NCI-H2171 treated with DMSO at 0.1 percent for 48 hours (cell line): ENCODE data around the gene EEIG1.

Source experiments
- DNase-seq: peaks from one replicate; lab custom pipeline; 2025; lab: John Stamatoyannopoulos, UW

EEIG1 gene

DNA sequence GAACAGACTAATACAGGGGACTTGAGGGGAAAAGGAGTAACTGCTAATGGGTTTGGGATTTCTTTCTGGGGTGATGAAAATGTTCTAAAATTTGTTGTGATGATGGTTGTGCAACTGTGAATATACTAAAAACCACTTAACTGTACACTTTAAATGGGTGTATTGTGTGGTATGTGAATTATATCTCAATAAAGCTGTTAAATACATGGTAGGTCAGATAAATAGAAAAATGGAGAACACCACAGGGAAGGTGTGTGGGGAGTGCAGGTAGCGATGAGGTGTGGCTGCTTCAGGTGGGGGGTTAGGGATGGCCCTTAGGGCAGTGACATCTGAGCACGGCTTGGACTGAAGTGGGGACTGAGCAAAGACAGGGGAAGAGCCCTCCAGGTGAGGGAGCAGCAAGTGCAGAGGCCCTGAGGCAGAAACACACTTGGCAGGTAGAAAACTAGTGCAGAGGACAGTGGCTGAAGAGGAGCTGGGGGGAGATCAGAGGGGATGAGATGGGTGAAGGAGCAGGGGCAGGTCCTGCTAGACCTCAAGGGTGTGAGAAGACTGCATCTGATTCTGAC is 20.9 kb downstream of the EEIG1 start:
- DNase-seq: no peak

- no peak for DNase-seq
Measured at GRCh38 chr9:127959398-127959797, 21.4 kb downstream of the EEIG1 start.

- no peak for DNase-seq
Measured at GRCh38 chr9:127958728-127959127, 22.1 kb downstream of the EEIG1 start.

- DNase-seq: peak; percentile 99
Measured at GRCh38 chr9:127955294-127956015, 25.3 kb downstream of the EEIG1 start.

DNA sequence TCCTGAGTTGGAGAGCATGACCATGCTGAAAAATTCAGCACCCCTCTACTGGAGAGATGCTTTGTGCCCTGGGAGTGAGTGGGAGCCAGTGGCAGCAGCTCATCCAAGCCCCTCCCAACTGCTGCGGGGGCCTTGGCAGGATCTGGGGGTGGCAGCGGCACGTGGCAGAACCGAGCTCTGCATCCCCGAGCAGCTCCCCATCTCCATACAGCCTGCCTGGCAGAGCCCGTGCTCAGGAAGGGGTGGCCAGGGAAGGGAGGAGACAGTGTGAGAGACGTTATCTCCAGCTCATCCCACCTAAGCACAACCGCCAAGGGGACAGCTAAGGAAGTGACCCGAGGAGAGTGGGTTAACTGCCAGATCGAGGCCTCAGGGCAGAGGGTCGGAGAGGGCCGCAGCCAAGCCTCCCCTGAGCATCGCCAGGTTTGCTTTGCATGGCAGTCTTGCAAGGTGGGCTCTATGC is 25.9 kb downstream of the EEIG1 start:
- DNase-seq: no peak

GRCh38 chr9:127953768-127954505 is 26.9 kb downstream of the EEIG1 start:
- DNase-seq: no peak

- no peak for DNase-seq
Measured at GRCh38 chr9:127953154-127953553, 27.6 kb downstream of the EEIG1 start.

DNA sequence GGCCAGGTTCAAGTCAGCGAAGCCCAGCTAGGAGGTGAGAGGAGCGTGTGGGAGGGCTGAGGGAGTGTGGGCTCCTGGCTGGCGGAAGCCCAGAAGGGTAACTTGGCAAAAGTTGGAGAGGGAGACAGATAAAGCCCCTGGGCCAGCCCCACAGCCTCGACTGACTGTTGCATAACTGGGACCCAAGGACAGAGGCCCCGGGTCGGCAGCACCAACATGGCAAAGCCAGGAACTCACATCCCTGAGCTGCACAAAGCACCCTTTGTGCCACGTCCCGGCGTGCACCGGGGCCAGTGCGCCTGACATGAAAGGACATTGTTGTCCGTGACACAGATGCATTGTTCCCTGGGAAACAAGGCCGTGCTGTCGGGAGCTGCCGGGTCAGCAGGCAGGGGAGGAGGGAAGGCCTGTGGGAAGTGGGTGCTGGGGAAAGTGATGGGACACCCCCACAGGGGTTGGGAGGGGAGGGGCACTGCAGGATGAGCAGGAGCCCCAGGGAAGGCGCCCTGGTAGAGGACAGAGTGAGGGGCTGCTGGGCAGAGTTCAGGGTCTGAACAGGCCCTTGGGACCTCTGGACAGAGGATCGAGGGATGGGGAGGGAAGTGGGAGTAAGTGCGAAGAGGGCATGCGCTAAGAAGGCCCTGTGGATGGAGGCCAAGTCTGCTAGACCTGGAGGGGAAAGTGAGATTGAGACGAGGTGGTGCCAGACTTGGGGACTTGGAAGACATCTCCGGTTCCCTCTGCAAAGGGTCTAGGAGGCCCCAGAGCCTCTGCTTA is 30.1 kb downstream of the EEIG1 start:
- DNase-seq: no peak

GRCh38 chr9:127949827-127950512 is 30.8 kb downstream of the EEIG1 start:
- DNase-seq: no peak

GRCh38 chr9:127947841-127948710 is 32.7 kb downstream of the EEIG1 start:
- DNase-seq: no peak

DNA sequence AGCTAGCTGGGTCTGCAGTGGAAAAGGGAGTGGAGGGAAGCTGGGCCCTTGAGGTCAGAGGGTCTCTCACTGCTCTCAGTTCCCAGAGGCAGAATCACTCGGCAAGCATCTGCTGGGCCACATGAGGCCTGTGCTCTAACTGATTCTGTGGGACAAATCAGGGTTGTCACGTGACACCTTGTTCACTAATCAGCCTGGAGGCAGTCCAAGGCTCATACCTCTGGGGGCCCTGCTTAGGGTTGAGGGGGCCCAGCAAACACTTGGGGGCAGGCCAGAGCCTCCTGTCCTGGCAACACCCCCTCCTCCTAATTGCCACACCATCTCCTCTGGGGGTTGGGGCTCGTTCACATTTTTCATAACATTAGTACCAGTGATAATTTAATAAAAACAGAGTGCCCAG is 34.1 kb downstream of the EEIG1 start:
- DNase-seq: no peak

GRCh38 chr9:127945942-127946341 is 34.8 kb downstream of the EEIG1 start:
- no peak for DNase-seq

DNA sequence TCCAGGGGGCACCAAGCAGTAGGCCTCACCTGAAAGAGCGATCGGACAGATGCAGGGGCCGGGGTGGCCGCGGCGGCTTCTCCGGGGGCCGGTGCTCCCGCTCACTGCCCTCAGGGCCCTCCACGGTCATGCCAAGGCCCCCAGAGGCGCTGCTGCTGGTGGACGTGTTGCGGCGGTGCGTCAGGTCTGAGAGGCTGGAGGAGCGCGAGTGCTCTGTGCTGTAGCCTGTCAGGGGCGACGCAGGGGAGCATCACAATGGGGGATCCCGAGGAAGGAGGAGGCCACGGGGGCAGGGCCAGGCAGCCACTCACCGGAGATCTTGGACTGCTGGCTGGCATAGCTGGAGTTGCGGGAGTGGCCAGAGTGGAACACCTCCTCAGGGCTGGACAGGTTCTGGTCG is 35.5 kb downstream of the EEIG1 start:
- no peak for DNase-seq

DNA sequence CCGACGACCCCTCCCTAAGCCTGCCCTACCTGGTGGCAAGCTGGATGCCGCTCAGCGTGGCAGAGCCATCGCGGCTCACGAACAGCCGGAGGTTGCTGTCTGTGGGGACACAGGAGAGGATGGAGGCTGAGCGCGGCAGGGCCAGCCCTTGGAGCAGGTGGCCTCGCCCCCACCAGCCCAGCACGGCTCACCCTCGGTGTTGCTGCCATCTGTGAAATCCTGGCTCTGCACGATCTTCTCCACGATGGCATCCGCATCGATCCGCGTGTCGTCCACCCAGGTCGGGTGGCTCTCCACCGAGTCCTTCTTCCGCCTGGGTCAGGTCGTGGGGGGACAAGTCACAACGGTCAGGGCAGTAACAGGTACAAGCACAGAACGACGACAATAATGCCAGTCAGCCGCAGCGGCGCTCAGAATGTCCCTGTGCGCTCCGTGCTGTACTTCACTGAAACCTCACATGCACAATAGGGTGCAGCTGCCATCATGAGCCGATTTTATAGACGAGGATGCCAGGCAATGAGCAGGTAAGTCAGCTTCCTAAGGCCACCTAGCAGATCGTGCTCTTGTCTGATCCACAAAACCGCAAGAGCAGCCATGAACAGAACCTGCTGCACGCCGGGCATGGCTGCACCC is 36.1 kb downstream of the EEIG1 start:
- no peak for DNase-seq

DNA sequence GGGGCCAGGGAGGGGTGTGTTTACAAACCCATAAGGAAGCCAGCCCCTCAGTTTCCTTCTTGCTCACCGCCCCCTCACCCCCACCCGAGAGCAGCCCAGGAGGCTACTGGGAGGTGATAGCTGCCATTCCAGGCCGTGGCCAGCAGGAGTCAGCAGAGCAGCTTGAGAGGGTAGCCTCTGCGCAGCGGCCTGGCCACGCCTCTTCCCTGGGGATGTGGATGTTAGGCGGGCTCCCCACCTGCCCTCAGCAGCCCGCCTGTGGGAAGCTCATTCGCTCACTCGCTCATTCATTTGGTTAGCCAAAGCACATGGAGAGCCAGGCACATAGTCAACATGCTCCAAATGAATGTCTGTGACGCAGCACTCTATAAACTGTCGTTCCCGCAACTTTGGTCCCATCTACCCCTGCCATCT is 37.1 kb downstream of the EEIG1 start:
- peak; percentile 73 for DNase-seq

- DNase-seq: no peak
Measured at GRCh38 chr9:127943011-127943662, 37.7 kb downstream of the EEIG1 start.

GRCh38 chr9:127942216-127943010 is 38.4 kb downstream of the EEIG1 start:
- DNase-seq: peak; percentile 56

DNA sequence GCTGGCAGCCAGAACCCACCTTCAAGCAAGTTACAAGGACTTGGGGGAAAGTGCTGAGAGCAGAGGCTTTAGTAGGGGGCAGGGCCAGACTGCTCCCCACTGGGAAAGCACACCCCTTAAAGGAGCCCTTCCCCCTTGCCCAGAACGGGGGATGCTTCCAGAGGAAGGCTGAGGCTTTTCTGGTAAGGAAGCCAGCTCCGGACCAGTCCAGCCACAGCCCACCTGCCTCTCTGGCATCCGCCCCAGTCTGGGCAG is 38.9 kb downstream of the EEIG1 start:
- no peak for DNase-seq
